AG04450 (cell line): Measurements from ENCODE around the gene SCD. TPM values are rescaled to one million over a fixed set of nuclear protein-coding genes. Genes with fewer than 3 reads are reported as not detected.

Source experiments
- CTCF ChIA-PET: fragments of 300-600, 350-600 bp; formaldehyde crosslinking; extraction: SDS; loops from one replicate; lab custom pipeline; 2022; ENCODE audit warnings: antibody characterized with exemption, inconsistent platforms; lab: Charles Lee
- POLR2A ChIA-PET: fragments of 350-600 bp; formaldehyde crosslinking; extraction: SDS; loops from one replicate; lab custom pipeline; 2021; ENCODE audit warnings: antibody characterized with exemption, inconsistent platforms; lab: Yijun Ruan, JAX
- DNase-seq: peaks from one replicate; pipeline ENCODE4 v3.0.0-alpha.2; 2011; ENCODE audit warnings: low read depth, low spot score
- H3K27ac ChIP-seq: one replicate; pipeline ENCODE4 v1.5.1; 2012; ENCODE audit warnings: low read depth, low read length, control low read depth
- H3K27me3 ChIP-seq: one replicate; pipeline ENCODE4 v1.6.0; 2012; ENCODE audit warnings: low read length; ENCODE audit not compliant: control insufficient read depth, insufficient read depth
- H3K4me3 ChIP-seq: 2 replicates; pipeline ENCODE4 v1.5.1; 2011; ENCODE audit warnings: mild to moderate bottlenecking, low read depth, low read length, control low read depth
- H3K9me3 ChIP-seq: 2 replicates; pipeline ENCODE4 v1.5.1; 2012; ENCODE audit warnings: low read length; ENCODE audit not compliant: control insufficient read depth, insufficient read depth
- polyA plus RNA-seq: library from polyadenylated mRNA; depleted of rRNA; stranded (reverse); fragments of >200 nt; gene quantifications from 2 replicates; pipeline ENCODE4 v1.2.3, GENCODE V29; 2011
- TF ChIP-seq, protein P1 (sequence below): IDR thresholded peaks from 2 replicates; pipeline ENCODE4 v1.5.1; 2011; ENCODE audit warnings: low read depth, low read length, control low read depth, inconsistent platforms

Gene SCD
- polyA plus RNA-seq, 1 experiment: 148 TPM

GRCh38 chr10:100383251-100383650 is 36.2 kb downstream of the SCD start:
- Histone ChIP-seq H3K27ac (no peak overlapping the region), H3K4me3 (no peak overlapping the region), H3K27me3 (no peaks in the 10 kb centered on the region), H3K9me3 (no peaks in the 10 kb centered on the region)
- CTCF ChIA-PET: interaction anchor here (0.6 kb wide), 1 partner anchor 524 kb away, joined by 4 read pairs; no protein-coding TSS in a partner anchor
- DNase-seq: no peak
- POLR2A ChIA-PET: interaction anchor here (0.6 kb wide), 1 partner anchor 73 kb away, joined by 3 read pairs; no protein-coding TSS in a partner anchor
- TF ChIP-seq, protein P1, sequence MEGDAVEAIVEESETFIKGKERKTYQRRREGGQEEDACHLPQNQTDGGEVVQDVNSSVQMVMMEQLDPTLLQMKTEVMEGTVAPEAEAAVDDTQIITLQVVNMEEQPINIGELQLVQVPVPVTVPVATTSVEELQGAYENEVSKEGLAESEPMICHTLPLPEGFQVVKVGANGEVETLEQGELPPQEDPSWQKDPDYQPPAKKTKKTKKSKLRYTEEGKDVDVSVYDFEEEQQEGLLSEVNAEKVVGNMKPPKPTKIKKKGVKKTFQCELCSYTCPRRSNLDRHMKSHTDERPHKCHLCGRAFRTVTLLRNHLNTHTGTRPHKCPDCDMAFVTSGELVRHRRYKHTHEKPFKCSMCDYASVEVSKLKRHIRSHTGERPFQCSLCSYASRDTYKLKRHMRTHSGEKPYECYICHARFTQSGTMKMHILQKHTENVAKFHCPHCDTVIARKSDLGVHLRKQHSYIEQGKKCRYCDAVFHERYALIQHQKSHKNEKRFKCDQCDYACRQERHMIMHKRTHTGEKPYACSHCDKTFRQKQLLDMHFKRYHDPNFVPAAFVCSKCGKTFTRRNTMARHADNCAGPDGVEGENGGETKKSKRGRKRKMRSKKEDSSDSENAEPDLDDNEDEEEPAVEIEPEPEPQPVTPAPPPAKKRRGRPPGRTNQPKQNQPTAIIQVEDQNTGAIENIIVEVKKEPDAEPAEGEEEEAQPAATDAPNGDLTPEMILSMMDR: no peak

GRCh38 chr10:100391163-100392002 is 44.4 kb downstream of the SCD start:
- no peak overlapping the region for H3K27ac ChIP-seq
- POLR2A ChIA-PET: no interaction called here
- H3K4me3 ChIP-seq: no peak overlapping the region
- TF ChIP-seq, protein P1: no peak
- H3K27me3 ChIP-seq: no peaks in the 10 kb centered on the region
- no peaks in the 10 kb centered on the region for H3K9me3 ChIP-seq
- no peak for DNase-seq
- CTCF ChIA-PET: interaction anchor here (0.6 to 1.0 kb wide), 3 partner anchors 41 to 53 kb away, joined by 3 read pairs; no protein-coding TSS in a partner anchor

- ChIA-PET POLR2A (no interaction called here), CTCF (interaction anchor here (0.7 kb wide), 1 partner anchor 526 kb away, joined by 3 read pairs; no protein-coding TSS in a partner anchor)
- H3K27ac ChIP-seq: no peak overlapping the region
- no peak for DNase-seq
- H3K27me3 ChIP-seq: no peaks in the 10 kb centered on the region
- TF ChIP-seq, protein P1: no peak
- no peak overlapping the region for H3K4me3 ChIP-seq
- H3K9me3 ChIP-seq: no peaks in the 10 kb centered on the region
These were observed 45.6 kb downstream of the SCD start for GRCh38 chr10:100392686-100393003.

DNA sequence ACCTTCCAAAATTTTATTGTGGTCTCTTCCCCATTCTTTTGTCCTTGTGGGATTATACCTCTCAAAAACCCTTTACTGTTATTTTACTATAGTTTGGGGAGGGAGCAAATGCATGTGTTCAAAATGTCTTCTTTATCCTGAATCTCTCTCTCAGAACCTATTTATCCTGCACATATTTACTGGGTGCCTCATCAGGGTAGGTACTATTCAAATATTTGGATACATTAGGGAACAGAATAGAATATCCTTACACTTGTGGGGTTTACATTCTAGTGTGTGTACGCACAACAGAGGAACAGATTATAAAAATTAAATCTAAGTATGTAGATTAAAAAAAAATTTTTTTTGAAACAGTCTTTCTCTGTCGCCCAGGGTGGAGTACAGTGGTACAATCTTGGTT is 48.6 kb downstream of the SCD start:
- POLR2A ChIA-PET: no interaction called here

DNA sequence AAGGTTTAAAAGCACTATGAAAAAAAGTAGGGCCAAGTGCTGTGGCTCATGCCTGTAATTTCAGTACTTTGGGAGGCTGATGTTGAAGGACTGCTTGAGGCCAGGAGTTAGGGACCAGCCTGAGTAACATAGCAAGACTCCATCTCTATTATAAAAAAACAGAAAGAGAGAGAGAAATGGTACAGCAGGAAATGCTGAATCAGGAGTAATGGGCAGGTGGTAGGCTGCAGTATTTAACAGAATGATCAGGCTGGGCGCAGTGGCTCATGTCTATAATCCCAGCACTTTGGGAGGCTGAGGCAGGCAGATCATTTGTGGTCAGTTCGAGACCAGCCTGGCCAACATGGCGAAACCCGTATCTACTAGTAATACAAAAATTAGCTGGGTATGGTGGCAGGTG is 49.6 kb downstream of the SCD start:
- no peak for DNase-seq
- CTCF ChIA-PET: no interaction called here
- POLR2A ChIA-PET: no interaction called here
- TF ChIP-seq, protein P1: no peak
- Histone ChIP-seq H3K9me3 (no peaks in the 10 kb centered on the region), H3K4me3 (no peak overlapping the region), H3K27ac (no peak overlapping the region), H3K27me3 (no peaks in the 10 kb centered on the region)

More for the DNA sequence above, 48.6 kb downstream of the SCD start:
- CTCF ChIA-PET: no interaction called here
- Histone ChIP-seq H3K27me3 (no peaks in the 10 kb centered on the region), H3K9me3 (no peaks in the 10 kb centered on the region), H3K4me3 (no peak overlapping the region), H3K27ac (no peak overlapping the region)
- DNase-seq: no peak
- TF ChIP-seq, protein P1: no peak
